ENCODE measurements around the gene SLC25A44. TPM values are rescaled to one million over a fixed set of nuclear protein-coding genes. Genes with fewer than 3 reads are reported as not detected.
"Not testable (repeated sequence)": the region's sequence is repeated elsewhere in the genome, so short reads cannot be mapped to it uniquely, and the experiment has no call there.

The SLC25A44 gene
- total RNA-seq, 1 experiment from 2014 or later, result 30.9 TPM

GRCh38 chr1:156177919-156178654, 15.8 kb upstream of the SLC25A44 start:
- H3K36me3 ChIP-seq (ENCODE audit: insufficient read depth, low read length, poor library complexity, severe bottlenecking), result no peaks in the 10 kb centered on the region
- POLR2A ChIA-PET (ENCODE audit: low non-redundant PET), result no interaction called here
- no peaks in the 10 kb centered on the region for H3K4me1 ChIP-seq (ENCODE audit: insufficient read depth, low read length, poor library complexity, severe bottlenecking)
- no TSS peak for BruUV-seq (replicated peaks)
- no peaks in the 10 kb centered on the region for H3K9me3 ChIP-seq (ENCODE audit: low read depth, low read length, poor library complexity, severe bottlenecking)
- H3K27ac ChIP-seq (ENCODE audit: low read depth, low read length, poor library complexity, severe bottlenecking), result no peak overlapping the region
- intact Hi-C loops (cut with micrococcal nuclease; ENCODE audit: unreplicated experiment), result no loop called here
- DNase-seq (ENCODE audit: low spot score), result no peak
- no peaks in the 10 kb centered on the region for H3K27me3 ChIP-seq (replicated peaks; ENCODE audit: insufficient read depth, low read depth, low read length, poor library complexity)
- no peak overlapping the region for H3K4me3 ChIP-seq (ENCODE audit: low read depth, low read length, poor library complexity, severe bottlenecking)
- TF ChIP-seq CTCF (conservative IDR thresholded peaks at IDR 0.05; ENCODE audit: low read depth, low read length), result no peak
- no peak for TF ChIP-seq EZH2 (IDR thresholded peaks at IDR 0.05; ENCODE audit: borderline replicate concordance, low read depth, low read length, poor library complexity, severe bottlenecking)
- CTCF ChIA-PET, result no interaction called here

GRCh38 chr1:156180471-156180870, 13.4 kb upstream of the SLC25A44 start:
- intact Hi-C loops (cut with micrococcal nuclease; ENCODE audit: unreplicated experiment), result no loop called here
- no peaks in the 10 kb centered on the region for H3K9me3 ChIP-seq (ENCODE audit: low read depth, low read length, poor library complexity, severe bottlenecking)
- H3K27me3 ChIP-seq (replicated peaks; ENCODE audit: insufficient read depth, low read depth, low read length, poor library complexity), result no peaks in the 10 kb centered on the region
- H3K4me1 ChIP-seq (ENCODE audit: insufficient read depth, low read length, poor library complexity, severe bottlenecking), result no peaks in the 10 kb centered on the region
- no peak overlapping the region for H3K27ac ChIP-seq (ENCODE audit: low read depth, low read length, poor library complexity, severe bottlenecking)
- no peaks in the 10 kb centered on the region for H3K36me3 ChIP-seq (ENCODE audit: insufficient read depth, low read length, poor library complexity, severe bottlenecking)
- ChIA-PET POLR2A (ENCODE audit: low non-redundant PET) (no interaction called here), CTCF (no interaction called here)
- TF ChIP-seq CTCF (conservative IDR thresholded peaks at IDR 0.05; ENCODE audit: low read depth, low read length), result no peak
- no peak for TF ChIP-seq EZH2 (IDR thresholded peaks at IDR 0.05; ENCODE audit: borderline replicate concordance, low read depth, low read length, poor library complexity, severe bottlenecking)
- H3K4me3 ChIP-seq (ENCODE audit: low read depth, low read length, poor library complexity, severe bottlenecking), result no peak overlapping the region
- DNase-seq (ENCODE audit: low spot score), result no peak
- no TSS peak for BruUV-seq (replicated peaks)

GRCh38 chr1:156181391-156181924, 12.4 kb upstream of the SLC25A44 start:
- H3K36me3 ChIP-seq (ENCODE audit: insufficient read depth, low read length, poor library complexity, severe bottlenecking); POLR2A ChIA-PET (ENCODE audit: low non-redundant PET); H3K4me1 ChIP-seq (ENCODE audit: insufficient read depth, low read length, poor library complexity, severe bottlenecking); H3K27ac ChIP-seq (ENCODE audit: low read depth, low read length, poor library complexity, severe bottlenecking); DNase-seq (ENCODE audit: low spot score); H3K9me3 ChIP-seq (ENCODE audit: low read depth, low read length, poor library complexity, severe bottlenecking); H3K27me3 ChIP-seq (replicated peaks; ENCODE audit: insufficient read depth, low read depth, low read length, poor library complexity); H3K4me3 ChIP-seq (ENCODE audit: low read depth, low read length, poor library complexity, severe bottlenecking); BruUV-seq (replicated peaks); intact Hi-C loops (cut with micrococcal nuclease; ENCODE audit: unreplicated experiment); CTCF ChIA-PET: not testable (repeated sequence)

GRCh38 chr1:156182010-156182779, 11.7 kb upstream of the SLC25A44 start:
- not testable (repeated sequence) for BruUV-seq (replicated peaks)

GRCh38 chr1:156186347-156187177, 7.3 kb upstream of the SLC25A44 start:
- CTCF ChIA-PET, result not testable (repeated sequence)

More at GRCh38 chr1:156182010-156182779, 11.7 kb upstream of the SLC25A44 start:
- POLR2A ChIA-PET (ENCODE audit: low non-redundant PET); H3K4me3 ChIP-seq (ENCODE audit: low read depth, low read length, poor library complexity, severe bottlenecking); CTCF ChIA-PET; intact Hi-C loops (cut with micrococcal nuclease; ENCODE audit: unreplicated experiment); H3K27me3 ChIP-seq (replicated peaks; ENCODE audit: insufficient read depth, low read depth, low read length, poor library complexity); DNase-seq (ENCODE audit: low spot score); H3K4me1 ChIP-seq (ENCODE audit: insufficient read depth, low read length, poor library complexity, severe bottlenecking); H3K9me3 ChIP-seq (ENCODE audit: low read depth, low read length, poor library complexity, severe bottlenecking); H3K36me3 ChIP-seq (ENCODE audit: insufficient read depth, low read length, poor library complexity, severe bottlenecking); H3K27ac ChIP-seq (ENCODE audit: low read depth, low read length, poor library complexity, severe bottlenecking): not testable (repeated sequence)

More at GRCh38 chr1:156186347-156187177, 7.3 kb upstream of the SLC25A44 start:
- H3K36me3 ChIP-seq (ENCODE audit: insufficient read depth, low read length, poor library complexity, severe bottlenecking); DNase-seq (ENCODE audit: low spot score); intact Hi-C loops (cut with micrococcal nuclease; ENCODE audit: unreplicated experiment); H3K4me3 ChIP-seq (ENCODE audit: low read depth, low read length, poor library complexity, severe bottlenecking); H3K27me3 ChIP-seq (replicated peaks; ENCODE audit: insufficient read depth, low read depth, low read length, poor library complexity); BruUV-seq (replicated peaks); H3K4me1 ChIP-seq (ENCODE audit: insufficient read depth, low read length, poor library complexity, severe bottlenecking); H3K9me3 ChIP-seq (ENCODE audit: low read depth, low read length, poor library complexity, severe bottlenecking); POLR2A ChIA-PET (ENCODE audit: low non-redundant PET); H3K27ac ChIP-seq (ENCODE audit: low read depth, low read length, poor library complexity, severe bottlenecking): not testable (repeated sequence)
